ENCODE data around the gene TEKTIP1. TPM values are rescaled to one million over a fixed set of nuclear protein-coding genes. Genes with fewer than 3 reads are reported as not detected.

The TEKTIP1 gene
- total and polyA plus RNA-seq, 2 donors (not counting 1 experiment from before 2014, with no cell fraction given) = not detected

DNA sequence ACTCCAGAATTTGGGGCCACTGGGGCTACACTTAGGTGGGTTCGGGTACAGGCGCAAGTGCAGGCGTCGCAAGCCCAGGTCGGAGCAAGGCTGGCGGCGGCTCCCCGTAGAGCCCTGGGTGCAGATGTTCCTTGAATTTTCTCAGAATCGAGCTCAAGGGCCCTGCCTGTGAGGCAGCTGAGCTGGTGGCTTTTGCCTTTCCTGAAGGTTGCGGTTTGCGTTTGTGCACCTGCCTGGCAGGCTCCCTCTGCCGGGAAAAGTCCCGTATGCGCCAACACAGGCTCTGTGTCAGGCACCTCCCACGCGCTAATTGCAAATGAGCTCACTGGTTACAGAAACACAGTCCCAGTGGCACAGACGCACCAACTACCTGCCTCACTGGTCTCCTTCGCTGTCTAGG, 44.4 kb upstream of the TEKTIP1 start:
- DNase-seq (ENCODE audit: low read depth in 2 of 2) = no peak
- Histone ChIP-seq H3K36me3 (ENCODE audit: control insufficient read depth, insufficient read depth, low read length) (peaks cover 21% of the 10 kb centered on the region), H3K4me3 (replicated peaks in 1 of 4; ENCODE audit: control extremely low read depth in 1 of 4, insufficient read depth in 1 of 4, low read depth in 3 of 4, low read length in 4 of 4) (no peak overlapping the region), H3K4me2 (ENCODE audit: extremely low read depth, insufficient read depth, low read length) (no peak overlapping the region), H3K4me1 (ENCODE audit: control insufficient read depth, extremely low read depth, insufficient read depth, low read length) (peaks cover under 1% of the 10 kb centered on the region), H3K79me2 (ENCODE audit: control insufficient read depth, insufficient read depth, low read length) (peaks cover 10% of the 10 kb centered on the region), H3K9ac (ENCODE audit: insufficient read depth, low read length) (no peak overlapping the region), H2AFZ (ENCODE audit: low read length) (no peak overlapping the region), H3K27me3 (ENCODE audit: control insufficient read depth, insufficient read depth, low read length) (no peaks in the 10 kb centered on the region), H4K20me1 (ENCODE audit: control insufficient read depth, extremely low read depth, insufficient read depth, low read length) (no peaks in the 10 kb centered on the region), H3K27ac (ENCODE audit: insufficient read depth, low read length) (no peak overlapping the region), H3K9me3 (ENCODE audit: control insufficient read depth, insufficient read depth, low read depth, low read length) (no peaks in the 10 kb centered on the region)
- TF ChIP-seq, protein P1, sequence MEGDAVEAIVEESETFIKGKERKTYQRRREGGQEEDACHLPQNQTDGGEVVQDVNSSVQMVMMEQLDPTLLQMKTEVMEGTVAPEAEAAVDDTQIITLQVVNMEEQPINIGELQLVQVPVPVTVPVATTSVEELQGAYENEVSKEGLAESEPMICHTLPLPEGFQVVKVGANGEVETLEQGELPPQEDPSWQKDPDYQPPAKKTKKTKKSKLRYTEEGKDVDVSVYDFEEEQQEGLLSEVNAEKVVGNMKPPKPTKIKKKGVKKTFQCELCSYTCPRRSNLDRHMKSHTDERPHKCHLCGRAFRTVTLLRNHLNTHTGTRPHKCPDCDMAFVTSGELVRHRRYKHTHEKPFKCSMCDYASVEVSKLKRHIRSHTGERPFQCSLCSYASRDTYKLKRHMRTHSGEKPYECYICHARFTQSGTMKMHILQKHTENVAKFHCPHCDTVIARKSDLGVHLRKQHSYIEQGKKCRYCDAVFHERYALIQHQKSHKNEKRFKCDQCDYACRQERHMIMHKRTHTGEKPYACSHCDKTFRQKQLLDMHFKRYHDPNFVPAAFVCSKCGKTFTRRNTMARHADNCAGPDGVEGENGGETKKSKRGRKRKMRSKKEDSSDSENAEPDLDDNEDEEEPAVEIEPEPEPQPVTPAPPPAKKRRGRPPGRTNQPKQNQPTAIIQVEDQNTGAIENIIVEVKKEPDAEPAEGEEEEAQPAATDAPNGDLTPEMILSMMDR (conservative IDR thresholded peaks at IDR 0.05 in 1 of 2, IDR thresholded peaks at IDR 0.05 in 1 of 2; ENCODE audit: low read depth in 1 of 2, low read length in 2 of 2) = no peak
- TF ChIP-seq EZH2 (IDR thresholded peaks at IDR 0.05; ENCODE audit: low read length, missing control alignments) = no peak

DNA sequence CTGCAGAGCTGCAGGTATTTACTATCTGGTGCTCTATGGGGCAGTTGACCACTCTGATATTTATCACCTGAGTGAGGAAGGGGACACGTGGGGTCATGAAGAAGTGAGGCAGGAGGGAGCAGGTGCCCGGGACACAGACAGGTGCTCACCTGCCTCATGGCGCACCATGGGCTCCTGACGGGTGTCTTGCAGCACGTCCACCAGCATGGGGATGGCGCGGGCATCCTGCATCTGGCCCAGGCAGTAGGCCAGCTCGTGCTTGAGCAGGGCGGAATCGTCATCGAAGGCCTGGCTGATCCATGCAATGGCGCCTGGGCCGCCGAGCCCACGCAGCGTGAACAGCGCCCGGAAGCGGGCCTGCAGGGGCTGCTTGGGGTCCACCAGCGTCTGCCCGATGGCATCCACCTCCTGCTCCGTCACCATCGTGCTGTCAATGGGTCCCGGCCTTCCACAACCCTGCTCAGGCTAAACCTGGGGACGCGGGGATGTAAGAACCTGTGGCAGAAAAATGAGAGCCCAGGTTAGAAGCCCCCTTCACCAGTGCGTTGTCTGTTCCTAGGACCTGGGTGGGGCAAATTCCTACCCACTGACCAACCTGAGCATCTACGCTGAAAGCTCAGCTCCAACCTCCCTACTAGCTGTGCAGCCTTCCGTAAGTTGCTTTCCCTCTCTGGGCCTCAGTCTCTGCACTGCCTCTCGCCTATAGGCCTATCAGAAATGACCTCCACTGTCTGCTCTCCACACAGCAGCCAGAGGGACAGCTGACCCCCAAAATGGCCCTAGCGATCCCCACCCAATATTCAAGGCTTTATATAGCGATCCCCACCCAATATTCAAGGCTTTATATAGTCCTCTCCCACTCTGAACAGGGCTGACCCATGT, 42.3 kb upstream of the TEKTIP1 start:
- no peaks in the 10 kb centered on the region for H3K27me3 ChIP-seq (ENCODE audit: control insufficient read depth, insufficient read depth, low read length)
- no peaks in the 10 kb centered on the region for H3K9me3 ChIP-seq (ENCODE audit: control insufficient read depth, insufficient read depth, low read depth, low read length)
- no peak overlapping the region for H3K4me2 ChIP-seq (ENCODE audit: extremely low read depth, insufficient read depth, low read length)
- TF ChIP-seq EZH2 (IDR thresholded peaks at IDR 0.05; ENCODE audit: low read length, missing control alignments) = no peak
- TF ChIP-seq, protein P1 (conservative IDR thresholded peaks at IDR 0.05 in 1 of 2, IDR thresholded peaks at IDR 0.05 in 1 of 2; ENCODE audit: low read depth in 1 of 2, low read length in 2 of 2) = no peak
- H3K27ac ChIP-seq (ENCODE audit: insufficient read depth, low read length) = no peak overlapping the region
- no peak overlapping the region for H3K9ac ChIP-seq (ENCODE audit: insufficient read depth, low read length)
- DNase-seq (ENCODE audit: low read depth in 2 of 2) = no peak
- H2AFZ ChIP-seq (ENCODE audit: low read length) = no peak overlapping the region
- H3K79me2 ChIP-seq (ENCODE audit: control insufficient read depth, insufficient read depth, low read length) = peaks cover 19% of the 10 kb centered on the region
- H3K36me3 ChIP-seq (ENCODE audit: control insufficient read depth, insufficient read depth, low read length) = peaks cover 19% of the 10 kb centered on the region
- H3K4me3 ChIP-seq (replicated peaks in 1 of 4; ENCODE audit: control extremely low read depth in 1 of 4, insufficient read depth in 1 of 4, low read depth in 3 of 4, low read length in 4 of 4) = no peak overlapping the region
- H4K20me1 ChIP-seq (ENCODE audit: control insufficient read depth, extremely low read depth, insufficient read depth, low read length) = no peaks in the 10 kb centered on the region
- H3K4me1 ChIP-seq (ENCODE audit: control insufficient read depth, extremely low read depth, insufficient read depth, low read length) = peaks cover 8% of the 10 kb centered on the region

DNA sequence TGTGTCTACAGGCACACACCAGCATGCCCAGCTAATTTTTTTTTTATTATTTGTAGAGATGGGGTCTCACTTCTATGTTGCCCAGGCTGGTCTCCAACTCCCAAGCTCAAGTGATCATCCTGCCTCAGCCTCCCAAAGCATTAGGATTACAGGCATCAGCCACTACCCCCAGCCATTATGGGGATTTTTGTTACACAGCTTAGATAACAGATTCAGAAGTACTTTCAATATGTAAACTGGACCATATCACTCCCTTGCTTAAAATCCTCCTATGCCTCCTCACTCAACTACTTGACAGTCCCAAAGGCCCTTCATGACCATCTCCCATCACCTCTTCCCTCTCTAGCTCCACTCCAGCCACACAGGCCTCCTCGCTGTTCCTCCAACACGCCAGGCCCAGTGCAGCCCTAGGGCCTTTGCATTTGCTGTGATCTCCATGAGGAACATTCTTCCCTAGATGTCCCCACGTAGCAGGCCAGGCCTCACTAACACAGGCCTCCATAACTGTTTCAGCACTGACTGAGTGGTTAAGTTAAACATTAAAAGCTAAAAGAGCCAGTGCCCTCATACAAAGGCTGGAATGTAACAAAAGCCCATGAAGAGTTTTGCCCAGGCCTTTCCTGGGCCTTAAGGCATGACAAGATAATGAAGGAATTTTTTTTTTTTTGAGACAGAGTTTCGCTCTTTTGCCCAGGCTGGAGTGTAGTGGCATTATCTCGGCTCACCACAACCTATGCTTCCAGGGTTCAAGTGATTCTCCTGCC, 41.0 kb upstream of the TEKTIP1 start:
- Histone ChIP-seq H3K27ac (ENCODE audit: insufficient read depth, low read length) (no peak overlapping the region), H3K36me3 (ENCODE audit: control insufficient read depth, insufficient read depth, low read length) (peaks cover 13% of the 10 kb centered on the region), H4K20me1 (ENCODE audit: control insufficient read depth, extremely low read depth, insufficient read depth, low read length) (no peaks in the 10 kb centered on the region), H3K27me3 (ENCODE audit: control insufficient read depth, insufficient read depth, low read length) (no peaks in the 10 kb centered on the region), H2AFZ (ENCODE audit: low read length) (no peak overlapping the region), H3K4me1 (ENCODE audit: control insufficient read depth, extremely low read depth, insufficient read depth, low read length) (peaks cover 8% of the 10 kb centered on the region), H3K9ac (ENCODE audit: insufficient read depth, low read length) (no peak overlapping the region), H3K4me3 (replicated peaks in 1 of 4; ENCODE audit: control extremely low read depth in 1 of 4, insufficient read depth in 1 of 4, low read depth in 3 of 4, low read length in 4 of 4) (no peak overlapping the region), H3K79me2 (ENCODE audit: control insufficient read depth, insufficient read depth, low read length) (peaks cover 19% of the 10 kb centered on the region), H3K4me2 (ENCODE audit: extremely low read depth, insufficient read depth, low read length) (no peak overlapping the region), H3K9me3 (ENCODE audit: control insufficient read depth, insufficient read depth, low read depth, low read length) (no peaks in the 10 kb centered on the region)
- no peak for DNase-seq (ENCODE audit: low read depth in 2 of 2)
- TF ChIP-seq, protein P1 (conservative IDR thresholded peaks at IDR 0.05 in 1 of 2, IDR thresholded peaks at IDR 0.05 in 1 of 2; ENCODE audit: low read depth in 1 of 2, low read length in 2 of 2) = no peak
- TF ChIP-seq EZH2 (IDR thresholded peaks at IDR 0.05; ENCODE audit: low read length, missing control alignments) = no peak
